ENCODE data around the gene MAGI2.

- TF ChIP-seq SNAI2 (CRISPR knock-in tag; IDR thresholded peaks at IDR 0.05) = no peak
- no peak for TF ChIP-seq PPARA (CRISPR knock-in tag; IDR thresholded peaks at IDR 0.05; ENCODE audit: borderline replicate concordance)
- no peak for TF ChIP-seq ESRRG (CRISPR knock-in tag; IDR thresholded peaks at IDR 0.05)
- no peak for TF ChIP-seq ZFP3 (CRISPR knock-in tag; IDR thresholded peaks at IDR 0.05)
- no peak for TF ChIP-seq CSRNP3 (CRISPR knock-in tag; IDR thresholded peaks at IDR 0.05)
- peak; percentile 80 for TF ChIP-seq PATZ1 (CRISPR knock-in tag; IDR thresholded peaks at IDR 0.05; ENCODE audit: borderline replicate concordance)
- TF ChIP-seq CREB5 (CRISPR knock-in tag; IDR thresholded peaks at IDR 0.05; ENCODE audit: low read depth) = no peak
- TF ChIP-seq RARB (CRISPR knock-in tag; IDR thresholded peaks at IDR 0.05) = no peak
- TF ChIP-seq TSHZ2 (CRISPR knock-in tag; IDR thresholded peaks at IDR 0.05) = no peak
- TF ChIP-seq TOX (CRISPR knock-in tag; IDR thresholded peaks at IDR 0.05; ENCODE audit: borderline replicate concordance) = no peak
- no peak for TF ChIP-seq ZNF8 (CRISPR knock-in tag; IDR thresholded peaks at IDR 0.05)
- TF ChIP-seq OSR1 (CRISPR knock-in tag; IDR thresholded peaks at IDR 0.05) = no peak
- TF ChIP-seq POU6F1 (CRISPR knock-in tag; IDR thresholded peaks at IDR 0.05; ENCODE audit: borderline replicate concordance, low read depth) = no peak
- TF ChIP-seq ZNF70 (CRISPR knock-in tag; IDR thresholded peaks at IDR 0.05) = no peak
Measured at GRCh38 chr7:78528964-78529363, 924.5 kb downstream of the MAGI2 start.

Measured in SK-N-SH treated with all-trans-retinoic acid at 6 μM for 48 hours (cell line).